Keratinocyte (primary cell): ENCODE data around the gene TBC1D28. TPM values are rescaled to one million over a fixed set of nuclear protein-coding genes. Genes with fewer than 3 reads are reported as not detected.
"Not testable (repeated sequence)": the region's sequence is repeated elsewhere in the genome, so short reads cannot be mapped to it uniquely, and the experiment has no call there.

Experiments
- DNase-seq: peaks from one replicate; pipeline ENCODE4 v3.0.0-alpha.2; 2011; ENCODE audit warnings: low read depth, missing footprints, low spot score
- FAIRE-seq: peaks from 2 replicates; lab custom pipeline; 2011; peaks lifted over from hg19 to GRCh38; lab: Jason Lieb, UNC
- H2AFZ ChIP-seq: 2 replicates; pipeline ENCODE4 v1.6.0; 2012; ENCODE audit warnings: low read length, control low read depth, inconsistent platforms; ENCODE audit not compliant: control insufficient read depth
- H3K27ac ChIP-seq: 2 replicates; pipeline ENCODE4 v1.5.1; 2011; ENCODE audit warnings: low read length; ENCODE audit not compliant: control insufficient read depth, insufficient read depth
- H3K27me3 ChIP-seq: 3 replicates; pipeline ENCODE4 v1.6.0; 2011; ENCODE audit warnings: low read length; ENCODE audit not compliant: control insufficient read depth, insufficient read depth; ENCODE audit errors: extremely low read depth
- H3K36me3 ChIP-seq, 2 experiments: 2 replicates in 1 of 2; 3 replicates in 1 of 2; pipeline ENCODE4 v1.5.1; 2011; ENCODE audit warnings: low read length in 2 of 2, mild to moderate bottlenecking in 1 of 2; ENCODE audit not compliant: control insufficient read depth in 2 of 2, insufficient read depth in 2 of 2; ENCODE audit errors: extremely low read depth in 1 of 2
- H3K4me1 ChIP-seq: 3 replicates; pipeline ENCODE4 v1.5.1; 2011; ENCODE audit warnings: low read length; ENCODE audit not compliant: control insufficient read depth, insufficient read depth; ENCODE audit errors: extremely low read depth
- H3K4me2 ChIP-seq: 3 replicates; pipeline ENCODE4 v1.6.0; 2011; ENCODE audit warnings: low read depth, low read length; ENCODE audit not compliant: control insufficient read depth, insufficient read depth; ENCODE audit errors: extremely low read depth
- H3K4me3 ChIP-seq, 3 experiments: fragments of 200-600 bp in 1 of 3; sonication (generic) in 1 of 3; 2 replicates in 2 of 3; 3 replicates in 1 of 3; pipeline ENCODE4 v1.5.1; 2011 to 2016; ENCODE audit warnings: low read length in 3 of 3, mild to moderate bottlenecking in 3 of 3, control low read depth in 2 of 3, inconsistent platforms in 1 of 3, low read depth in 1 of 3, mixed read lengths in 1 of 3, mixed run types in 1 of 3, moderate library complexity in 1 of 3; ENCODE audit not compliant: control insufficient read depth in 2 of 3, insufficient read depth in 2 of 3; ENCODE audit errors: extremely low read depth in 1 of 3
- H3K79me2 ChIP-seq: 2 replicates; pipeline ENCODE4 v1.6.0; 2012; ENCODE audit warnings: low read length; ENCODE audit not compliant: control insufficient read depth, insufficient read depth
- H3K9ac ChIP-seq: 3 replicates; pipeline ENCODE4 v1.6.0; 2011; ENCODE audit warnings: low read length; ENCODE audit not compliant: control insufficient read depth, insufficient read depth; ENCODE audit errors: extremely low read depth
- H3K9me1 ChIP-seq: 3 replicates; pipeline ENCODE4 v1.6.0; 2011; ENCODE audit warnings: low read length; ENCODE audit not compliant: control insufficient read depth, insufficient read depth; ENCODE audit errors: extremely low read depth
- H3K9me3 ChIP-seq: 2 replicates; pipeline ENCODE4 v1.5.1; 2012; ENCODE audit warnings: low read depth, low read length; ENCODE audit not compliant: control insufficient read depth
- H4K20me1 ChIP-seq: 3 replicates; pipeline ENCODE4 v1.6.0; 2011; ENCODE audit warnings: low read length; ENCODE audit not compliant: control insufficient read depth, insufficient read depth; ENCODE audit errors: extremely low read depth
- dilution Hi-C: fragments of 300-500 bp; cut with MboI; formaldehyde crosslinking; loops from one replicate; pipeline ENCODE4 v1.7.0; 2020; ENCODE audit warnings: low sequenced_read_pairs; ENCODE audit not compliant: extremely low pct_ligation_motif_present
- polyA plus RNA-seq, 5 experiments: library from polyadenylated mRNA; depleted of rRNA in 3 of 5; stranded (reverse) in 3 of 5; stranded (forward) in 1 of 5; unstranded in 1 of 5; fragments of >200 nt; gene quantifications; 1 replicate in 1 of 5; 2 replicates in 3 of 5; 3 replicates in 1 of 5; pipeline versions ENCODE4 v1.2.1 to v1.2.3, GENCODE V29; 2011 to 2012; ENCODE audit warnings: missing spikeins in 2 of 5, low read depth in 1 of 5, low replicate concordance in 1 of 5

Gene TBC1D28
- polyA plus RNA-seq, 1 donor (not counting 4 experiments of a cell fraction or from before 2014, with no cell fraction given), result not detected

DNA sequence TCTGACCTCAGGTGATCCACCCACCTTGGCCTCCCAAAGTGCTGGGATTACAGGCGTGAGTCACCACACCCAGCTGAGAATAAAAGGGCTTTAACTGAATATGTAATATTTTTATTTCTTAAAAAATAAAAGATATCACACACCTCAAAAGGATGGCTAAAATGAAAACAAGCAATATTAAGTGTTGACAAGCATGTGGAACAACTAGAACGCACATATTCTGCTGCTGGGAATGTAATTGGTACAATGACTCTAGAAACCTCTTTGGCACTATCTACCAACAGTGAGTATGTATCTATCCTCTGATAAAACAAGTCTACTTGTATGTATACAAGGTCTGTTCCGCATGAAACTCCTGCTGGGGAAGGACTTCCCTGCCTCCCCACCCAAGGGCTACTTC lies 32.7 kb upstream of the TBC1D28 start:
- DNase-seq, H4K20me1 ChIP-seq, FAIRE-seq, H3K9me3 ChIP-seq, H3K4me1 ChIP-seq, H3K79me2 ChIP-seq, H3K9ac ChIP-seq, dilution Hi-C loops, H3K27ac ChIP-seq, H3K36me3 ChIP-seq, H3K4me2 ChIP-seq, H3K4me3 ChIP-seq, H3K27me3 ChIP-seq, H2AFZ ChIP-seq, H3K9me1 ChIP-seq: not testable (repeated sequence)

DNA sequence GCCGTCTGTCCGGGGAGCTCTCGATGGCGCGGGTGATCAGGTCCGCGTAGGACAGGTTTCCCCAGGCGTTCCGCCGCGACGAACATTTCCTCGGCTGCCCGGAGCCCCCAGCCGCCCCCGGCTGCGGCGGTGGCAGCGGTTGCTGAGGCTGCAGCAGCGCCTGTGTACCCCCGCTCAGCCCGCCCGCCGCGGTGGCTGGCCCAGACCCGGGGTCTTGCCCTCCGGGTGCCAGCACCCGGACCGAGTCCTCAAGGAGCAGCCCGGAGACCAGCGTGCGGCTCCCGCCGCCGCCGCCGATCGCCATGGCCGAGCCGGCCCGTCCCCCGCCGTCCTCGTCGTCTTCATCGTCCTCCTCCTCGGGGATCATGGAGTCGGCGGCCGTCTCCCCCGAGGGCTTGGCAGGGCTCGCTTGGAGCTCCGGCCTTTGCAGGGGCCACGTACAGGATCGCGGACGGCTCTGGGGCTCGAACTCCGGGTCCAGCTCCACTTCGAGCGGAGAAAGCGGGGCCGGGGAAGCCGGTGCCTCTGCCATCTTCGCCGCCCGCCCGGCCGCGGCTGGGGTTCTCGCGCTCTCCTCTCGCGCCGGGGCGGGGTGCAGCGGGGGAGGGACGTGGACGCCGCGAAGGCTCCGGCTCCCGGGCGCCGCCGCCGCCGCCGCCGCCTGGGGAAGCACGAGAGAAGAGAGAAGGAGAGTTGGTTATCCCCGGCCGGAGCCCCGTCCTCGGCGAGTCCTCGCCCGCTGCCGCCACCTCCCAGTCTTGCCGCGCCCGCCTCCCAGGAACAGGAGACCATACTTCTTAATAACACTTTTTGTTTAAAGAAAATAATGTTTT lies 28.4 kb upstream of the TBC1D28 start:
- H3K4me2 ChIP-seq, H2AFZ ChIP-seq, H3K4me1 ChIP-seq, dilution Hi-C loops, H3K36me3 ChIP-seq, H3K9me3 ChIP-seq, H3K79me2 ChIP-seq, FAIRE-seq, H3K9me1 ChIP-seq, H3K27me3 ChIP-seq, H3K4me3 ChIP-seq, H3K9ac ChIP-seq, H4K20me1 ChIP-seq, H3K27ac ChIP-seq, DNase-seq: not testable (repeated sequence)

DNA sequence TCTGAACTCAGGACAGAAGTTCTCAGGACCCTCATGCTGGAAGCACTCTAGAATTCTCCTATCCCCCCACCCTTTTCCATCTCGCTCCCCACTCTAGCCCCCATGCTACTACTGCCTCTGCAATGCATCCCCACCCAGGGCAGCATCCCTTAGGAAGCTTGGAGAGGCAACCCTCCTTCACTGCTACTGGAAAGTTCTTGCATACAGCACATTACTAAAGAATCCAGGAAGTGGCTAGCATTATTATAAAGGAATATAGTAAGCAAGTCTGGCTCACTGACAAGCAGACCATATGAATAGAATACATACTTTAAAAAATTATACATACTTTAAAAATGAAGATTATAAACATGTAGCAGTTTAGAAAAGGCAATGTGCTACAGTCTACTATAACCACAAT lies 24.4 kb upstream of the TBC1D28 start:
- FAIRE-seq, result peak; percentile 61
- dilution Hi-C loops, result not testable (repeated sequence)

DNA sequence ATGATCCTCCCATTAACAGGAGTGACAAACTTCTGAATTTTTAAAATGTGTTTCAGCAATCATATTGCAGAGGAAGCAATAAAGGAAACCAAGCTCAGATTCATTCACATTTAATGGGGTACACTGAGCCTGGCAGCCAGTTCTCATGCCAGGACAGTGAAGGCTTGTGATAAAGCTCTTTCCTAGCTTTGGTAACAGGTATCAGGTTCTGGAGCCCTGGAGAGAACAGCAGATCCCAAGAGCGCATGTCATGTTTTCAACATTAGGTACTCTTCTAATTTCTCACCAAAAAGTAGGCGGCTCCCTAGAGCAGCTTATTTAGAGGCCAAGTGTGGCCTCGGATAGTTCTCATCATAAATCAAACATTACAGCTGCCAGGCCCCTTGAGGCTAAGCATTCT lies 23.3 kb upstream of the TBC1D28 start:
- H3K4me1 ChIP-seq, H3K27ac ChIP-seq, H3K27me3 ChIP-seq, H3K9me3 ChIP-seq, H3K79me2 ChIP-seq, H3K9me1 ChIP-seq, DNase-seq, H3K36me3 ChIP-seq, dilution Hi-C loops, FAIRE-seq, H2AFZ ChIP-seq, H4K20me1 ChIP-seq, H3K9ac ChIP-seq, H3K4me3 ChIP-seq, H3K4me2 ChIP-seq: not testable (repeated sequence)

More for the DNA sequence above, 24.4 kb upstream of the TBC1D28 start:
- not testable (repeated sequence) for H3K27me3 ChIP-seq, H3K36me3 ChIP-seq, H3K27ac ChIP-seq, H3K4me1 ChIP-seq, H3K9ac ChIP-seq, H3K79me2 ChIP-seq, H3K4me2 ChIP-seq, H3K9me1 ChIP-seq, H4K20me1 ChIP-seq, DNase-seq, H2AFZ ChIP-seq, H3K4me3 ChIP-seq, H3K9me3 ChIP-seq

DNA sequence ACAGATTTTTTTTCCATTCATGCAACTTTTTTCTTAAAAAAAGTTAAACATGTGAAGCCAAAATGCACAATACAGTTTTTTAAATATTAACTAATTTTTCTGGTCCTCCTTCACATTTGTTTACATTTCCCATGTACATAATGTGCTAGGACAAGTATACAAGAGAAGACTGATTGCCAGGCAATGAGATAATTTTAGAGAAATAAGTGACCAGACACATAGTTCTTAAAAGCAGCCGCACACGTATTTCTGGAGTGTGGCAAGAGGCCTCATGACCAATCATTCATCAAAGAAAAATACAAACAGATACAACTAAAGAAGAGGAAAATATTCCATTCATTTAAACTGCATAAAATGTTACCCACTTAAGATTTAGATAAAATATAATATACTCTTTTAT lies 22.1 kb upstream of the TBC1D28 start:
- H3K27ac ChIP-seq, H2AFZ ChIP-seq, H3K79me2 ChIP-seq, H3K9me3 ChIP-seq, DNase-seq, H3K36me3 ChIP-seq, FAIRE-seq, H3K4me3 ChIP-seq, H3K9me1 ChIP-seq, H3K9ac ChIP-seq, H3K27me3 ChIP-seq, dilution Hi-C loops, H4K20me1 ChIP-seq, H3K4me1 ChIP-seq, H3K4me2 ChIP-seq: not testable (repeated sequence)
